ENCODE measurements around the gene SLC12A2. TPM values are rescaled to one million over a fixed set of nuclear protein-coding genes. Genes with fewer than 3 reads are reported as not detected.

Gene SLC12A2
- total RNA-seq, 1 experiment from 2014 or later: 29.8 TPM

- H3K36me3 Mint-ChIP-seq (ENCODE audit: insufficient read depth, unreplicated experiment): no peaks in the 10 kb centered on the region
- intact Hi-C loops (cut with micrococcal nuclease): no loop called here
- TF ChIP-seq, protein P1, sequence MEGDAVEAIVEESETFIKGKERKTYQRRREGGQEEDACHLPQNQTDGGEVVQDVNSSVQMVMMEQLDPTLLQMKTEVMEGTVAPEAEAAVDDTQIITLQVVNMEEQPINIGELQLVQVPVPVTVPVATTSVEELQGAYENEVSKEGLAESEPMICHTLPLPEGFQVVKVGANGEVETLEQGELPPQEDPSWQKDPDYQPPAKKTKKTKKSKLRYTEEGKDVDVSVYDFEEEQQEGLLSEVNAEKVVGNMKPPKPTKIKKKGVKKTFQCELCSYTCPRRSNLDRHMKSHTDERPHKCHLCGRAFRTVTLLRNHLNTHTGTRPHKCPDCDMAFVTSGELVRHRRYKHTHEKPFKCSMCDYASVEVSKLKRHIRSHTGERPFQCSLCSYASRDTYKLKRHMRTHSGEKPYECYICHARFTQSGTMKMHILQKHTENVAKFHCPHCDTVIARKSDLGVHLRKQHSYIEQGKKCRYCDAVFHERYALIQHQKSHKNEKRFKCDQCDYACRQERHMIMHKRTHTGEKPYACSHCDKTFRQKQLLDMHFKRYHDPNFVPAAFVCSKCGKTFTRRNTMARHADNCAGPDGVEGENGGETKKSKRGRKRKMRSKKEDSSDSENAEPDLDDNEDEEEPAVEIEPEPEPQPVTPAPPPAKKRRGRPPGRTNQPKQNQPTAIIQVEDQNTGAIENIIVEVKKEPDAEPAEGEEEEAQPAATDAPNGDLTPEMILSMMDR (IDR thresholded peaks at IDR 0.05; ENCODE audit: unreplicated experiment): no peak
- DNase-seq (ENCODE audit: unreplicated experiment): peak; percentile 28
- peaks cover 16% of the 10 kb centered on the region for H3K9me3 Mint-ChIP-seq (ENCODE audit: unreplicated experiment)
- no TSS peak for BruUV-seq (replicated peaks)
- H3K4me1 Mint-ChIP-seq (ENCODE audit: insufficient read depth, unreplicated experiment): peaks cover 12% of the 10 kb centered on the region
- ChIA-PET CTCF (interaction anchor here (0.6 to 1.6 kb wide), 5 partner anchors 8 to 1637 kb away, joined by 3 to 5 read pairs (median 4); no protein-coding TSS in a partner anchor), POLR2A (interaction anchor here (0.6 to 3.1 kb wide), 3 partner anchors 10 to 643 kb away, joined by 3 to 17 read pairs (median 5); partner anchors contain the start of gene SLC12A2)
- no peaks in the 10 kb centered on the region for H3K27me3 Mint-ChIP-seq (ENCODE audit: insufficient read depth, unreplicated experiment)
- H3K4me3 Mint-ChIP-seq (ENCODE audit: unreplicated experiment): no peak overlapping the region
- H3K27ac Mint-ChIP-seq (ENCODE audit: low read depth, unreplicated experiment): no peak overlapping the region
Observed at GRCh38 chr5:128093368-128093767, 9.8 kb downstream of the SLC12A2 start.

- Mint-ChIP-seq H3K9me3 (ENCODE audit: unreplicated experiment) (peaks cover 21% of the 10 kb centered on the region), H3K36me3 (ENCODE audit: insufficient read depth, unreplicated experiment) (no peaks in the 10 kb centered on the region), H3K27ac (ENCODE audit: low read depth, unreplicated experiment) (no peak overlapping the region), H3K27me3 (ENCODE audit: insufficient read depth, unreplicated experiment) (no peaks in the 10 kb centered on the region), H3K4me3 (ENCODE audit: unreplicated experiment) (no peak overlapping the region), H3K4me1 (ENCODE audit: insufficient read depth, unreplicated experiment) (peaks cover 12% of the 10 kb centered on the region)
- BruUV-seq (replicated peaks): no TSS peak
- TF ChIP-seq, protein P1 (IDR thresholded peaks at IDR 0.05; ENCODE audit: unreplicated experiment): no peak
- no peak for DNase-seq (ENCODE audit: unreplicated experiment)
- intact Hi-C loops (cut with micrococcal nuclease): no loop called here
- ChIA-PET CTCF (interaction anchor here (0.6 kb wide), 1 partner anchor 1103 kb away, joined by 3 read pairs; no protein-coding TSS in a partner anchor), POLR2A (interaction anchor here (0.7 to 1.0 kb wide), 3 partner anchors 12 to 501 kb away, joined by 3 to 4 read pairs (median 4); partner anchors contain the start of gene SLC12A2)
Observed at GRCh38 chr5:128097224-128097623, 13.7 kb downstream of the SLC12A2 start.

DNA sequence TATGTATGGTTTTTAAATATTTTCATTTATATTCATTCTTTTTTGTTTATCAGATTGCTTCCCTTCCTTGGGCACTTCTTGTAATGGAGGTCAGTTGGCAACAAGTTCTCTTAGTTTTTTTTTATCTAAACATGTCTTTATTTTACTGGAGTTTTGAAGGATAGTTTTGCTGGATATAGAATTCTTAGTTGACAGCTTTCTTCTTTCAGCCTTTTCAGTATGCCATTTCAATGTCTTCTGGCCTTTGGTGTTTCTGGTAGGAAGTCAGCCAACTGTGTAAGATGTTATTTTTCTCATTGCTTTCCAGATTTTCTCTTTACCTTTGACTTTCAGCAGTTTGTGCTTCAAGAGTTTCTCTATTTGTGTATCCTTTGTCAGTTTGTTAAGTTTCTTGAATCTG, 14.2 kb downstream of the SLC12A2 start:
- H3K36me3 Mint-ChIP-seq (ENCODE audit: insufficient read depth, unreplicated experiment): no peaks in the 10 kb centered on the region
- CTCF ChIA-PET: interaction anchor here (0.6 to 1.3 kb wide), 2 partner anchors 115 to 1104 kb away, joined by 3 to 6 read pairs; no protein-coding TSS in a partner anchor
- TF ChIP-seq, protein P1 (IDR thresholded peaks at IDR 0.05; ENCODE audit: unreplicated experiment): no peak
- intact Hi-C loops (cut with micrococcal nuclease): no loop called here
- H3K4me3 Mint-ChIP-seq (ENCODE audit: unreplicated experiment): no peak overlapping the region
- BruUV-seq (replicated peaks): no TSS peak
- no peaks in the 10 kb centered on the region for H3K27me3 Mint-ChIP-seq (ENCODE audit: insufficient read depth, unreplicated experiment)
- peaks cover 21% of the 10 kb centered on the region for H3K9me3 Mint-ChIP-seq (ENCODE audit: unreplicated experiment)
- peaks cover 12% of the 10 kb centered on the region for H3K4me1 Mint-ChIP-seq (ENCODE audit: insufficient read depth, unreplicated experiment)
- POLR2A ChIA-PET: interaction anchor here (0.7 to 0.9 kb wide), 2 partner anchors 14 to 502 kb away, joined by 3 to 4 read pairs; partner anchors contain the start of gene SLC12A2
- DNase-seq (ENCODE audit: unreplicated experiment): no peak
- H3K27ac Mint-ChIP-seq (ENCODE audit: low read depth, unreplicated experiment): no peak overlapping the region

- TF ChIP-seq, protein P1 (IDR thresholded peaks at IDR 0.05; ENCODE audit: unreplicated experiment): no peak
- Mint-ChIP-seq H3K27ac (ENCODE audit: low read depth, unreplicated experiment) (no peak overlapping the region), H3K27me3 (ENCODE audit: insufficient read depth, unreplicated experiment) (no peaks in the 10 kb centered on the region), H3K4me1 (ENCODE audit: insufficient read depth, unreplicated experiment) (peaks cover 1% of the 10 kb centered on the region), H3K36me3 (ENCODE audit: insufficient read depth, unreplicated experiment) (peaks cover 6% of the 10 kb centered on the region), H3K9me3 (ENCODE audit: unreplicated experiment) (peaks cover 16% of the 10 kb centered on the region), H3K4me3 (ENCODE audit: unreplicated experiment) (no peak overlapping the region)
- ChIA-PET POLR2A (interaction anchor here (0.7 to 3.3 kb wide), 6 partner anchors 11 to 224 kb away, joined by 3 to 32 read pairs (median 4); partner anchors contain the start of gene SLC12A2), CTCF (interaction anchor here (0.6 to 1.2 kb wide), 4 partner anchors 10 to 190 kb away, joined by 3 to 5 read pairs (median 4); no protein-coding TSS in a partner anchor)
- intact Hi-C loops (cut with micrococcal nuclease): no loop called here
- no TSS peak for BruUV-seq (replicated peaks)
- no peak for DNase-seq (ENCODE audit: unreplicated experiment)
Observed at GRCh38 chr5:128099944-128100343, 16.4 kb downstream of the SLC12A2 start.

Data from MCF 10A (cell line).